Psoas muscle (tissue), 8 donors: ENCODE data around the gene GDNF. TPM values are rescaled to one million over a fixed set of nuclear protein-coding genes. Genes with fewer than 3 reads are reported as not detected.
"Not testable (repeated sequence)": the region's sequence is repeated elsewhere in the genome, so short reads cannot be mapped to it uniquely, and the experiment has no call there.

ENCODE experiments used
- ATAC-seq, 4 donors: fragments of 200-7000 bp; cut with Tn5 transposase; one replicate each; pipeline ENCODE4 v1.9.1; 2020; ENCODE audit warnings: moderate library complexity in 3 of 4, mild to moderate bottlenecking in 2 of 4
- DNase-seq, 2 donors: peaks; one replicate each; pipeline ENCODE4 v3.0.0-alpha.2; 2020
- H3K27ac ChIP-seq: fragments of 200-600 bp; one replicate; pipeline ENCODE4 v1.8.0; 2022
- H3K27me3 ChIP-seq, 3 donors: fragments of 200-600 bp in 1 of 3; one replicate each; pipeline versions ENCODE4 v1.6.1 to v1.8.0; 2013 to 2022; ENCODE audit warnings: low read length in 2 of 3, mild to moderate bottlenecking in 2 of 3, moderate library complexity in 1 of 3; ENCODE audit not compliant: insufficient read depth in 3 of 3
- H3K36me3 ChIP-seq, 2 donors: fragments of 200-600 bp in 1 of 2; one replicate each; pipeline versions ENCODE4 v1.6.1 to v1.8.0; 2013 to 2022; ENCODE audit warnings: low read depth in 1 of 2, mild to moderate bottlenecking in 1 of 2, moderate library complexity in 1 of 2; ENCODE audit not compliant: insufficient read depth in 1 of 2
- H3K4me1 ChIP-seq: fragments of 200-600 bp; one replicate; pipeline ENCODE4 v1.8.0; 2022
- H3K4me3 ChIP-seq: fragments of 200-600 bp; one replicate; pipeline ENCODE4 v1.8.0; 2022; ENCODE audit warnings: mild to moderate bottlenecking
- H3K9me3 ChIP-seq: fragments of 200-600 bp; one replicate; pipeline ENCODE4 v1.8.0; 2022
- WGBS, 3 donors: extraction: QIAGEN DNeasy Blood & Tissue Kit; methylation state at CpG; one replicate each; pipeline versions ENCODE4 v1.1.6 to v1.1.7; 2013; 5-methylcytosine and 5-hydroxymethylcytosine counted together
- intact Hi-C, 2 donors: fragments of 100-400 bp; cut with DNase I; formaldehyde crosslinking; loops; one replicate each; pipeline versions ENCODE4 v1.11.0 to v1.14.2; 2022
- polyA plus RNA-seq, 3 donors: library from polyadenylated mRNA; stranded (reverse); fragments of 200-250 nt; gene quantifications; one replicate each; pipeline ENCODE4 v1.2.3, GENCODE V29; 2013
- total RNA-seq, 4 donors: library from RNA; stranded (reverse); fragmentation: NEBNext Ultra II Directional in 2 of 4; extraction: Animal tissue kit (Norgen Biotek cat#: 25700) in 2 of 4; gene quantifications; one replicate each; pipeline versions ENCODE4 v1.2.1 to v1.2.4, GENCODE V29; 2021 to 2023
- TF ChIP-seq, protein P1 (sequence below): fragments of 200-600 bp; IDR thresholded peaks from one replicate; pipeline ENCODE4 v1.8.0; 2022; ENCODE audit warnings: antibody characterized with exemption
- donor health status: healthy with polysubstance abuse.
- donor health status: DM: no; HTN: no; CAD: no; lungs with moderate emphysema.
- donor health status: Bipolar disorder and iron deficiency.
- donor health status: healthy.
- donor health status: DM: yes; HTN: yes; CAD: no.
- donor health status: DM: no; HTN: no; CAD: no.
- donor health status: DM: no; HTN: no; CAD: no.
- donor health status: DM: yes; HTN: yes; CAD: no.

Gene GDNF
- total and polyA plus RNA-seq, 7 donors = 0.43 to 155 (median 14.5) TPM

DNA sequence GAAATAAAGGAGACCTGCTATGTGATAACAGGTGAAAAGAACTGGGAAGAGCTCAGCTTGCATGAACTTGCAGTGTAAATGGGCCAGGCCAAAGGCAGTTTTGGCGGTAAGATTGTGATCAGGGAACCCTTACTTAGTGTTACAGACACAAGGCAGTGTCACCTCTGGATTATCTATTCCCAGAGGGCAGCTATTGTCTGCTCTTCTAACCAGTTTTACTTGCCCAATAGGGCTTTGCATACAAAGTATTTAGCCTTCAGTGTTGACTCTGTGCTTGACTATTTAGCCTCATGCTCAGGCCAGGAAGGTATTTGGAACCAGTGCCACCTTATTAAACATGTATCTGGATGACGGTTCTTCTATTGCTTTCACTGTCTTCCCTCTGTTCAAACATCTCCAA, 38.3 kb downstream of the GDNF start:
- 75 to 97% (median 89%) methylated on average over 2 of the region's 2 CpGs for WGBS, 3 donors
- no peaks in the 10 kb centered on the region for H3K4me1 ChIP-seq
- DNase-seq (no peak), ATAC-seq (no peak)
- TF ChIP-seq, protein P1, sequence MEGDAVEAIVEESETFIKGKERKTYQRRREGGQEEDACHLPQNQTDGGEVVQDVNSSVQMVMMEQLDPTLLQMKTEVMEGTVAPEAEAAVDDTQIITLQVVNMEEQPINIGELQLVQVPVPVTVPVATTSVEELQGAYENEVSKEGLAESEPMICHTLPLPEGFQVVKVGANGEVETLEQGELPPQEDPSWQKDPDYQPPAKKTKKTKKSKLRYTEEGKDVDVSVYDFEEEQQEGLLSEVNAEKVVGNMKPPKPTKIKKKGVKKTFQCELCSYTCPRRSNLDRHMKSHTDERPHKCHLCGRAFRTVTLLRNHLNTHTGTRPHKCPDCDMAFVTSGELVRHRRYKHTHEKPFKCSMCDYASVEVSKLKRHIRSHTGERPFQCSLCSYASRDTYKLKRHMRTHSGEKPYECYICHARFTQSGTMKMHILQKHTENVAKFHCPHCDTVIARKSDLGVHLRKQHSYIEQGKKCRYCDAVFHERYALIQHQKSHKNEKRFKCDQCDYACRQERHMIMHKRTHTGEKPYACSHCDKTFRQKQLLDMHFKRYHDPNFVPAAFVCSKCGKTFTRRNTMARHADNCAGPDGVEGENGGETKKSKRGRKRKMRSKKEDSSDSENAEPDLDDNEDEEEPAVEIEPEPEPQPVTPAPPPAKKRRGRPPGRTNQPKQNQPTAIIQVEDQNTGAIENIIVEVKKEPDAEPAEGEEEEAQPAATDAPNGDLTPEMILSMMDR = no peak
- no peak overlapping the region for H3K27ac ChIP-seq
- no peaks in the 10 kb centered on the region for H3K36me3 ChIP-seq
- H3K27me3 ChIP-seq = no peaks in the 10 kb centered on the region
- intact Hi-C loops = no loop called here
- H3K9me3 ChIP-seq = no peaks in the 10 kb centered on the region
- H3K4me3 ChIP-seq = no peak overlapping the region

DNA sequence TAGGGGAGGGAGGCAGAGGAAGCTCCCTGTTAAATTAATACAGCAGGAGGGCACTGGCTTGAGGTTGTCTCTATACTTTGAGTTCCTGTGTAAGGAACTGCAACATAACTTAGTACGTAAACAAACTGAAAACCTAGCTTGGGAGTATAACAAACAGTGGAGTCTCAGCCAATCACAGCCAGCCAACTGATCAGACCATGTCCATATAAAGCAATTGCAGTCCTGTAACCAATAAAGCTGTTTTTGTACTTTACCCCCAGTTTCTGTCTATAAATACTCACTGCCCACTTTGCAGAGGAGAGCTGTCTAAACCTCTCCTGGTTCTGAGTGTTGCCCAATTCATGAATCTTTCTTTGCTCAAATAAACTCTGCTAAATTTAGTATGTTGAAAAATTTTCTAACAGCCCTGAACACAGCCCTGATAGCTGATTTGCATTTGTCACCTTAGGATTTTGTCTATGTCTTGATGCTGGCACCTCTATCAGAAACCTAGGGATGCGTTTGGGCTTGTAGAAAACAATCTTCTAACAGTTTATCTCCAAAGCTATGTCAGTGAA, 39.9 kb downstream of the GDNF start:
- TF ChIP-seq, protein P1 = no peak
- WGBS, 3 donors = 82 to 89% (median 84%) methylated on average over 2 of the region's 2 CpGs
- no peaks in the 10 kb centered on the region for H3K36me3 ChIP-seq
- H3K27me3 ChIP-seq = no peaks in the 10 kb centered on the region
- no peaks in the 10 kb centered on the region for H3K4me1 ChIP-seq
- intact Hi-C loops = no loop called here
- ATAC-seq (no peak), DNase-seq (no peak)
- H3K9me3 ChIP-seq = peaks cover 7% of the 10 kb centered on the region
- no peak overlapping the region for H3K27ac ChIP-seq
- no peak overlapping the region for H3K4me3 ChIP-seq

DNA sequence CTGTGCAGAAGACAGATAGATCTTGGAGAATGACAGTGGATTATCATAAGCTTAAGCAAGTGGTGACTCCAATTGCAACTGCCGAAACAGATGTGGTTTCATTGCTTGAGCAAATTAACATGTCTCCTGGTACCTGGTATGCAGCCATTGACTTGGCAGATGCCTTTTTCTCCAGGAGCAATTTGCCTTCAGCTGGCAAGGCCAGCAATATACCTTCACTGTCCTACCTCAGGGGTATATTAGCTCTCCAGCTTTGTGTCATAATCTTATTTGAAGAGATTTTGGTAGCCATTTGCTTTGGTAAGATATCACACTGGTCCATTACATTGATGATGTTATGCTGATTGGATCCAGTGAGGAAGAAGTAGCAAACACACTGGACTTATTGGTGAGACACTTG, 43.4 kb downstream of the GDNF start:
- ATAC-seq, H3K36me3 ChIP-seq, intact Hi-C loops, H3K27me3 ChIP-seq, H3K27ac ChIP-seq, H3K4me1 ChIP-seq, DNase-seq, H3K9me3 ChIP-seq, H3K4me3 ChIP-seq: not testable (repeated sequence)
- 83 to 100% (median 91%) methylated on average over 1 of the region's 1 CpG for WGBS, 3 donors

DNA sequence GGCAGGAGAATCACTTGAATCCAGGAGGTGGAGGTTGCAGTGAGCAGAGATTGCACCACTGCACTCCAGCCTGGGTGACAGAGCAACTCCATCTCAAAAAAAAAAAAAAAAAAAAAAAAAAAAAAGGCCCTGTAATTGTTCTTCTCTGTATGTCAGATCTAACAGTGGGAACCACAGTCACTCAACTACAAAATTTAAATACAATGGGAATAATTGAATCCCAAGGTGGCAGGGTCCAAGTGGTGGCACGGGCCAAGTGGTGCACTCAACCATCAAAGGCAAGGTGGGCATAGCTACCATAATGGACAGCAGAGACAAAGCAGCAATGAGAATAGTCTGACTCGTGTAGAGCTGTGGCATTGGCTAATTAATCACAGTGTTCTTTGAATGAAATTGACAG, 44.5 kb downstream of the GDNF start:
- intact Hi-C loops, H3K9me3 ChIP-seq, H3K27me3 ChIP-seq, H3K4me3 ChIP-seq, H3K36me3 ChIP-seq, DNase-seq, H3K27ac ChIP-seq, ATAC-seq, H3K4me1 ChIP-seq: not testable (repeated sequence)
- 68 to 77% (median 74%) methylated on average over 2 of the region's 2 CpGs for WGBS, 3 donors

DNA sequence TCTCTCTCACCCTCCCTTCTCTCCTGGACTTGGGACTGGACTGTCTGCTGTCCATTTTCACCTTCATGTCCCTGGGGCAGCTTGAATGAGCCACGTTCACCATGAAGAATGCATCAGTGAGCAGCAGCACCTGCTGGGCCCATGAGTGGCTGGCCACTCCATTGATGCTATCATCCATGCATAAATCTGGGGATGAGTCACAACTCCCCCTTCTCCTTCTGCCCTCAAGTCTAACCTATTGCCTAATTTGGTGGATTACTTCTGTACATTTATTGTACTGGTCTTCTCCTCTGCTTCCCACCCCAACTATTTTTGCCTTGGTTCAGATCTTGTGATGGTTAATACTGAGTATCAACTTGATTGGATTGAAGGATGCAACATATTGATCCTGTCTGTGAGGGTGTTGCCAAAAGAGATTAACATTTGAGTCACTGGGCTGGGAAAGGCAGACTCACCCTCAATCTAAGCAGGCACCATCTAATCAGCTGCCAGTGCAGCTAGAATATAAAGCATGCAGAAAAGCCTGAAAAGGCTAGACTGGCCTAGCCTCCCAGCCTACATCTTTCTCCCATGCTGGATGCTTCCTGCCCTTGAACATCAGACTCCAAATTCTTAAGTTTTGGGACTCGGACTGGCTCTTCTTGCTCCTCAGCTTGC, 46.7 kb downstream of the GDNF start:
- no peak overlapping the region for H3K27ac ChIP-seq
- intact Hi-C loops = no loop called here
- ATAC-seq (peak in 2 of 4 donors; percentile 53 to 68), DNase-seq (no peak)
- no peaks in the 10 kb centered on the region for H3K36me3 ChIP-seq
- no peaks in the 10 kb centered on the region for H3K27me3 ChIP-seq
- H3K9me3 ChIP-seq = peaks cover 7% of the 10 kb centered on the region
- WGBS, 3 donors = 63 to 67% (median 66%) methylated on average over 2 of the region's 2 CpGs
- no peak overlapping the region for H3K4me3 ChIP-seq
- H3K4me1 ChIP-seq = no peaks in the 10 kb centered on the region
- TF ChIP-seq, protein P1 = no peak
